HepG2 (cell line): ENCODE results near the gene ZNF618.

ENCODE experiments used
- CBFB ChIP-seq: sonication (generic); formaldehyde crosslinking; IDR thresholded peaks from 2 replicates; pipeline ENCODE4 v1.4.0; 2020; ENCODE audit warnings: missing genetic modification reagents
- SMC3 ChIP-seq: IDR thresholded peaks from 2 replicates; pipeline ENCODE4 v1.6.1; 2011; ENCODE audit warnings: low read length, improper control_type of control experiment
- SRSF9 ChIP-seq: fragments of 200-400 bp; formaldehyde crosslinking; IDR thresholded peaks from 2 replicates; pipeline ENCODE4 v1.6.1; 2018; ENCODE audit warnings: borderline replicate concordance, mild to moderate bottlenecking, low read depth, low read length; ENCODE audit not compliant: insufficient read depth, poor library complexity, severe bottlenecking
- TF ChIP-seq, protein P1 (sequence below): IDR thresholded peaks from 2 replicates; pipeline ENCODE4 v1.6.1; 2012; ENCODE audit warnings: inconsistent platforms

GRCh38 chr9:113907282-113907681 is 31.2 kb downstream of the ZNF618 start:
- TF ChIP-seq SRSF9 (no peak), SMC3 (no peak), CBFB (CRISPR knock-in tag) (no peak)
- TF ChIP-seq, protein P1, sequence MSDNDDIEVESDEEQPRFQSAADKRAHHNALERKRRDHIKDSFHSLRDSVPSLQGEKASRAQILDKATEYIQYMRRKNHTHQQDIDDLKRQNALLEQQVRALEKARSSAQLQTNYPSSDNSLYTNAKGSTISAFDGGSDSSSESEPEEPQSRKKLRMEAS = no peak
